Lower leg skin (tissue), 4 donors: ENCODE data around the gene CCDC197. TPM values are rescaled to one million over a fixed set of nuclear protein-coding genes. Genes with fewer than 3 reads are reported as not detected.

Experiments
- DNase-seq, 2 donors: peaks; one replicate each; pipeline ENCODE4 v3.0.0-alpha.2; 2019; ENCODE audit warnings: low spot score in 2 of 2
- H3K4me3 ChIP-seq: fragments of 200-600 bp; sonication (generic); 2 replicates; pipeline ENCODE4 v1.5.1; 2017; ENCODE audit warnings: mild to moderate bottlenecking, low read depth; ENCODE audit not compliant: poor library complexity, severe bottlenecking
- POLR2A ChIP-seq, 2 donors: fragments of 450-650 bp; IDR thresholded peaks; one replicate each; pipeline ENCODE4 v1.6.1; 2016 to 2017; ENCODE audit warnings: antibody characterized with exemption in 2 of 2, mild to moderate bottlenecking in 1 of 2, moderate library complexity in 1 of 2
- WGBS, 2 donors: methylation state at CpG; one replicate each; pipeline ENCODE4 v1.1.5; 2018; 5-methylcytosine and 5-hydroxymethylcytosine counted together
- intact Hi-C: fragments of 100-400 bp; cut with DNase I; formaldehyde crosslinking; loops from one replicate; pipeline ENCODE4 v1.15.0; 2023; ENCODE audit warnings: low total_unique reads
- total RNA-seq, 4 donors: library from RNA; depleted of rRNA; stranded (reverse); fragments of >200 nt; gene quantifications; one replicate each; pipeline ENCODE4 v1.1.0, GENCODE V29; 2016
- TF ChIP-seq, protein P1 (sequence below), 3 donors: fragments of 450-650 bp; IDR thresholded peaks; one replicate each; pipeline ENCODE4 v1.5.1; 2016; ENCODE audit warnings: antibody characterized with exemption in 3 of 3, mild to moderate bottlenecking in 3 of 3, moderate library complexity in 2 of 3

Gene CCDC197
- not detected for total RNA-seq

DNA sequence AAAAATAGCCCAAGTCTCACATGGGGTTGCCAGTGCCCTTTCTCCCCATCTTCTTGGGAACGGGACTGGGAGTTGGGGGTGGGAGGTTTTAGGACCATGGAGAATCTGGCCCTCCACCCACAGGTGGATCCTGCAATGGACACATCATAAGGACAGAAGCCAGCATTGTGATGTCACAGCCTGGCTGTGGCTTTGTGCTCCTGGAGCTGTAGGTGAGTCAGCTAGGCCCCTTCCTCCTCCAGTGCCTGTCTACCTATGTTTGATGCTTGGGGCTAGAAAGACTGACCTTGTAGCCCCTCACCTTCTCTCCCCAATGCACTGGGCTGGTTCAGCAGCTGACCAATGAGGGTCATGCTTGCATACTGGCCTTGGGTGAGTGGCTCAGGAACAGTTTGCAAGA is at the start of gene CCDC197:
Gene CCDC197 (plus strand): TSS at position 220 of the 400 bp plus-strand sequence. CDS start 831 bp downstream, outside the sequence.
- WGBS, 2 donors, result 82 to 83% methylated on average over 1 of the region's 1 CpG
- TF ChIP-seq POLR2A (IDR thresholded peaks at IDR 0.05), result no peak
- TF ChIP-seq, protein P1, sequence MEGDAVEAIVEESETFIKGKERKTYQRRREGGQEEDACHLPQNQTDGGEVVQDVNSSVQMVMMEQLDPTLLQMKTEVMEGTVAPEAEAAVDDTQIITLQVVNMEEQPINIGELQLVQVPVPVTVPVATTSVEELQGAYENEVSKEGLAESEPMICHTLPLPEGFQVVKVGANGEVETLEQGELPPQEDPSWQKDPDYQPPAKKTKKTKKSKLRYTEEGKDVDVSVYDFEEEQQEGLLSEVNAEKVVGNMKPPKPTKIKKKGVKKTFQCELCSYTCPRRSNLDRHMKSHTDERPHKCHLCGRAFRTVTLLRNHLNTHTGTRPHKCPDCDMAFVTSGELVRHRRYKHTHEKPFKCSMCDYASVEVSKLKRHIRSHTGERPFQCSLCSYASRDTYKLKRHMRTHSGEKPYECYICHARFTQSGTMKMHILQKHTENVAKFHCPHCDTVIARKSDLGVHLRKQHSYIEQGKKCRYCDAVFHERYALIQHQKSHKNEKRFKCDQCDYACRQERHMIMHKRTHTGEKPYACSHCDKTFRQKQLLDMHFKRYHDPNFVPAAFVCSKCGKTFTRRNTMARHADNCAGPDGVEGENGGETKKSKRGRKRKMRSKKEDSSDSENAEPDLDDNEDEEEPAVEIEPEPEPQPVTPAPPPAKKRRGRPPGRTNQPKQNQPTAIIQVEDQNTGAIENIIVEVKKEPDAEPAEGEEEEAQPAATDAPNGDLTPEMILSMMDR (IDR thresholded peaks at IDR 0.05), result no peak
- no peak within 1 kb of the TSS for H3K4me3 ChIP-seq
- DNase-seq, result no peak
- intact Hi-C loops, result no loop called here

DNA sequence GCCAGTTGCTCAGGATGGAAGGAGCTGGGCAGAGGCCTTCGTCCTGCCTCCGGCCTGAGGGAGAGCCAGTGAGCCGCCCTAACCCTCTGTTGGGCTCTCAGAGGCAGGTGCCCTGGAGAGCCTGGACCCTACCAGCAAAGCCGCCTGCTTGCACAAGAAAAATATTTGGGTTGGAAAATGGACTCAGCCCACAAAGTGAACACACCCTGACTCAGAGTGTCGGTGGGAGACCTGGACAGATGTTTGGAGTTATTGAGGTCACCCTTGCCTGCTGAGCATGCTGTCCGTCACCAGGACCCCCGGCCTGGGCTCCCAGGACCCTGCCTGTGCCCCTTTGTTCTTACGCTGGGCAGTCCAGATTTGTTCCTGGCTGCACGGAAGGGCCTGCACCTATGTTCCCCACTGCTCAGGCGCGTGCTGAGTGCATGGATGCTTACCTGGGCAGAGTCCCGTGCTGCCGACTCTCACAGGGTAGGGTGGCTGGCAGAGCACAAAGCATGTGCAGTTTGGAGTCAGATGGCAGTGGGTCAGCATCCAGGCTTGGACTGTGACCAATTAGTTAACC is 47.5 kb upstream of the CCDC197 start:
- intact Hi-C loops, result no loop called here
- 86 to 90% methylated on average over 11 to 13 of the region's 13 CpGs for WGBS, 2 donors

DNA sequence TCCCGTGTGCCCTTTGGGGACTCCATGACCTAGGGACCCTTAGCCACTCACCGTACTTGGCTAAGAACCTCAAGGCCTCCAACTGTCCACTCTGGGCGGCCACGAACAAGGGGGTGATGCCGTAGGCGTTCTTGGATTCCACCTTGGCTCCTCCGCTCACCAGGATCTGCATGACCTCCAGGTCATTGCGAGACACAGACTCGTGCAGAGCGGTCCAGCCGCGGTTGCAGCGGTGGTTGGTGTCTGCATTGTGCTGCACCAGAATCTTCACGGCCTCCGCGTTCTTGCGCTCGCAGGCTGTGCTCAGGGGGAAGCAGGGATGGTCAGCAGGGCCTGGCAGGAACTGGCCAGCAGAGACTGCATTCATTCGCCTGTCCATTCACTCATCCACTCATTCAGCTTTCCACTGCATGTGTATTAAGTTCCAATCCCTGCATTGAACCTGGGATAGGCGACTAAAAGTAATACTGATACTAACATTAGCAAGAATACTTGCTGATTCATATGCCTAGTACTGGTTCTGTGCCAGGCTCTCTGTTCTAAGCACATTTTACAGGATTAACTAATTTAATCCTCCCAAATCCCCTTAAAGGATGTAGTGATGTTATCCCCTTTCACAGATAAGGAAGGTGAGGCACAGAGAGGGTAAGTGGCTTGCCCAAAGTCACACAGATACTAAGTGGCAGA is 46.0 kb upstream of the CCDC197 start:
- WGBS, 2 donors, result 85% methylated on average over 20 of the region's 20 CpGs
- no peak overlapping the region for H3K4me3 ChIP-seq
- intact Hi-C loops, result no loop called here
- DNase-seq, result no peak
- TF ChIP-seq, protein P1 (IDR thresholded peaks at IDR 0.05), result no peak
- no peak for TF ChIP-seq POLR2A (IDR thresholded peaks at IDR 0.05)

More for the DNA sequence above, 47.5 kb upstream of the CCDC197 start:
- no peak overlapping the region for H3K4me3 ChIP-seq
- TF ChIP-seq, protein P1 (IDR thresholded peaks at IDR 0.05), result no peak
- TF ChIP-seq POLR2A (IDR thresholded peaks at IDR 0.05), result no peak
- no peak for DNase-seq

DNA sequence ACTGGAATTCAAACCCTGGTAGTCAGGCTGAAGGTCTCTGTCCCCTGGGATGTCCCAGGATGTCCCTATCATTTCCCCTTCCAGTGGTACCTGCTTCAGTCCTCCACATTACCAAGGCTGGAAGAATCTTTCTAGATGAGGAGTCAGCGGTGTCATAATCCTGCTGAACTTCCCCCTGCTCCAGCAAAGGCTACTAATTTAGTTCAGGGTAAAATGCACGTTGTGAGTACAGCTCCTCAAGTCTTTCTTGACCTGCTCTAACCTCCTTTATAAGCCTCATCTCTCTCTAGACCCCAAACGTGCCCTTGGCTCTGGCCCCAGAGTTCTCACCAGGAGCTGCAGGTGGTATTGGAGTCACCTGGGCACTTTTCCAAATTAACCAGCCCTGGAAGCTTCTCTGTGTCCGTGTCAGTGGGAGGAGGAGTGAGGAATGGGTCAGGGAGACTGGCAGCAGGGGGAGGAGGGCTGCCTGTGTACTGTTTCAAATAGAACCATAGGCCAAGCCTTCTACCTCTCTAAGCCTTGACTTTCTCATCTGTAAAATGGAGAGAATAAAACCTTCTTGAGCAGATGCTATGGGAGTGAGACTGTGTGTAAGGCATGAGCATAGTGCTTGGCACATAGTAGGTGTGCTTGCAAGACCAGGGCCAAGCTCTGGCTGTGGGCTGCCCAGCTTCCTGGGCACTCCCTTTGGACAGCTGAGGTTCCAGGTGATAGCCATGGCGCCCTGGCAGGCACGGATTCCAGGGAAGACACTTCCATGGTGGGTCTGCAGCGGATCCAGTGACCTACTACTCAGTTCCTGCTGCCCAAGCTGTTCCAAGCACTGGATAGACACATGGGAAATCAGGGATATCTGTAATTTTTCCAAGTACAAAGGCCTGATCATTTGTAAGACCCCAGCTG is 45.2 kb upstream of the CCDC197 start:
- 54 to 70% methylated on average over 7 of the region's 7 CpGs for WGBS, 2 donors
- TF ChIP-seq, protein P1 (IDR thresholded peaks at IDR 0.05), result no peak
- no peak for TF ChIP-seq POLR2A (IDR thresholded peaks at IDR 0.05)
- DNase-seq, result no peak
- no peak overlapping the region for H3K4me3 ChIP-seq
- intact Hi-C loops, result no loop called here

DNA sequence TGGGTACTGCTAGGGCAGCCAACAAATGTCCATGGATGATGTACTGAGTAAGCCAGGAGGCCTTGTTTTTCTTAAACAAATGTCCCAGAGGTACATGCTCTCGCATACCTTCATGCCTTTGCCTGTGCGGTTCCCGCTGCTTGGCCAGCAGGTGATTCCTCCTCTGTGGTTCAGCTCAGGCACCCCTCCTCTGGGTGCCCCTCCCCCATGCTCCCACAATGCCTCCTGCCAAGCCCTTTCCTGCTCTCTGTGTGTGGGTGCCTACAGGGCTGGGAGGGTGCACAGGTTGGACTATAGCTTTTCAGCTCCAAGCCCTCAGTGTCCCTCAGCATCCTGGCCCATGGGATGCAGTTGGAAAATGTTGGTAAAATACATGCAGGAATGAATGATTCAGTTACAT is 44.3 kb upstream of the CCDC197 start:
- no peak overlapping the region for H3K4me3 ChIP-seq
- WGBS, 2 donors, result 76 to 79% methylated on average over 3 of the region's 3 CpGs
- intact Hi-C loops, result no loop called here
- no peak for DNase-seq
- TF ChIP-seq, protein P1 (IDR thresholded peaks at IDR 0.05), result no peak
- TF ChIP-seq POLR2A (IDR thresholded peaks at IDR 0.05), result no peak
